SKM-1 (cell line): ENCODE results near the gene DNAJC1.

ENCODE experiments used
- DNase-seq: peaks from one replicate; lab custom pipeline; 2025; ENCODE audit not compliant: unreplicated experiment; lab: John Stamatoyannopoulos, UW

Gene DNAJC1

DNA sequence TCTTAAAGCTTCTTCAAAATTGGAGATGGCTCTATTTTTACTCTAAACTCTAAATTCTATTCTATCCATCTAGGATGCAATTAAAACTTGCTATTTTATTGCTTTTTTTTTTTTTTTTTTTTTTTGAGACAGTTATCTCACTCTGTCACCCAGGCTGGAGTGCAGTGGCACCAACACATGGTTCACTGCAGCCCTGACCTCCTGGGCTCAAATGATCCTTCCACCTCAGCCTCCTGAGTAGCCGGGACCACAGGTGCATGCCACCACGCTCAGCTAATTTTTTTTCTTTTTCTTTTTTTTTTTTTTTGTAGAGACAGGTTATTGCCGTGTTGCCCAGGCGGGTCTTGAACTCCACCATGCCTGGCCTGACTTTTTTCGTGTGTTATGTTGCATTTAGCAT lies 41.2 kb downstream of the DNAJC1 start:
- no peak for DNase-seq

DNA sequence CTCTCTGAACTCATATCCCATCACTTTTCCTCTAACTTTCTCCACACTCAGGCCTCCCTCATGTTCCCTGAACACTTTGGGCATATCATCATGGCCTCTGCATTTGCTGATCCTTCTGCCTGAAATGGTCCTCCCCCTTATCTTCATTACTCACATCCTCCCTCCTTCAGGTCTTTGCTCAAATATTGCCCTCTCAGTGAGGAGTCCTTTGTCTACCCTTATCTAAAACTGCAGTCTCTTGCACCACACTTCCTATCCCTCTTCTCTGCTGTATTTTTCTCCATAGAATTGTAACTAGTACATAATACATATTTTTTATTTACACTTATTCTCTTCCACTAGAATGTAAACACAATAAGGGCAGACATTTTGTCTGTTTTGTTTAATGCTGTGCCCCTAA lies 41.7 kb downstream of the DNAJC1 start:
- DNase-seq = no peak

DNA sequence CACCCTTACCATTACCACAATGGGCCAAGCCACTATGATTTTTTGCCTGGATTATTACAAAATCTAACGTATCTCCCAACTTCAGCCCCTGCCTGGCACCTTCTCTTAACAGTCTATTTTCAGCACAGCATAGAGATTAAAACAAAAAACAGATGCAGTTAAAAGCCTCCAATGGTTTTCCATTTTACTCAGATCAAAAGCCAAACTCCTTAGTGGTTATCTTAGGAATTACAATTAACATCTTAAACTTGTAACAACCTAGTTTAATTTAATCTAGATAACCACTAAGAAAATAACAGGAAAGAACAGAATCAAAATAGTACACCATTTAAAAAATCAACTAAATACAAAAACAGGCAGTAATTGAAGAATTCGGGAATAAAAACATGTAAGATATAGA lies 43.5 kb downstream of the DNAJC1 start:
- no peak for DNase-seq

DNA sequence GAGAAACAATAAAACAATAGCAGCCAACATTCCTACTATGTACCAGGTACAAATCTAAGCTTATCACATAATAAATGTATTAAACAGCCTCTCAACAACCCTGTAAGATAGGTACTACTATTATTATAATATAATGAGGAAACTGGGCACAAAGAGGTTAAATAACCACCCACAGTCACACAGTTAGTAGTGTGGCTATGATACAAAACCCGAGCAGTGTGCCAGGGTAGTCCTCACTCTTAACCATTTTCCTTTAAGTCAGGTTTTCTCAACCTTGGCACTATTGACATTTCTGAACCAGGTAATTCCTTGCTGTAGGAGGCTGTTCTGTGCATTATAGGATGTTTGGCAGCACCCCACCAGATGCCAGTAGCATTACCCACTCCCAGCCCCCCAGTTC lies 48.8 kb downstream of the DNAJC1 start:
- no peak for DNase-seq

DNA sequence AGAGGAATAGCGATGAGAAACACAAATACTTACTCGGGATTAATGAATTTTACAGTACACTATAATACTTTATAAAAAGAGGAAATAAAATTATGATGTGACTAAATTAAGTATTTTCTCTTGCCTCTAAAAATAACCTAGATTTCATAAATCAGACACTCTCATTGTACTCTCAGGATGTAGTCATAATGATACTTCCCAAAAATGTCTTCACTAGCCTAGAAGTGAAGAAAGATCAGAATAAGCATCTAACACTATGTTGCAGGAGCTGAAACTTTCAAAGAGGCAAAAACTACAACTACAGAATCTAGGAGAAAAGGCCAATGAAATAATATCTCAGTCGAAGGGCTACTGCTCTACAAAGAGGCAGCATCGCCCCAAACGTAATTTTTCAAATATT lies 49.4 kb downstream of the DNAJC1 start:
- DNase-seq = no peak

DNA sequence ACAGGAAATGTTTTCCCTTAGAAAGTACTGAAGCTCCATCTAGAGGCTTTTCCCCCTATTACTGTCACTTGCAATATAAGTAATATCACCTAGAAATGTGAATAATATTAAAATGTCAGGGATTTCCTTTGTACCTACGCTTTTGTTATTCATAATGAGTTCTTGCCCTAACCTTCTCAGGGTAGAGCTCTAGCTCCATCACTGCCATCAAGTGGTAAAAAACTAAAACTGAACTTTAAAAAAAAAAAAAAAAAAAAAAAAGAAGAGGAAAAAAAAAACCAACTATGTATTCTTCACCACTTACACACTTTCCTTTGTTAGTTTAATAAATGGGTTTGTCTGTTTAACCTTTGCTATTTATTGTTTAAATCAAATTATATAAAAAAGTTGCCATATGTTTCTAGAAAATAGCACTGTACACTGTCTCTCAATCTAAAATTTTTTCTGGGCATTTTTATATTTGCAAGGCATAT lies 49.9 kb downstream of the DNAJC1 start:
- DNase-seq = no peak

DNA sequence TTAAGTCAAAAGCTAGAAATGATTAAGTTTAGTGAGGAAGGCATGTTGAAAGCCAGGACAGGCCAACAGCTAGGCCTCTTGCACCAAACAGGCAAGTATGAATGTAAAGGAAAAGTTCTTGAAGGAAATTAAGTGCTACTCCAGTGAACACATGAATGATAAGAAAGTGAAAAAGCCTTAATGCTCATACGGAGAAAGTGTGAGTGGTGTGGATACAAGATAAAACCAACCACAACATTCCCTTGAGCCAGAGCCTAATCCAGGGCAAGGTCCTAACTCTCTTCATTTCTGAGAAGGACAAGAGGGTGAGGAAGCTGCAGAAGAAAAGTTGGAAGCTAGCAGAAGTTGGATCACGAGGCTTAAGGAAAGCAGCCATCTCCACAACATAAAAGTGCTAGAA lies 53.0 kb downstream of the DNAJC1 start:
- DNase-seq = no peak

DNA sequence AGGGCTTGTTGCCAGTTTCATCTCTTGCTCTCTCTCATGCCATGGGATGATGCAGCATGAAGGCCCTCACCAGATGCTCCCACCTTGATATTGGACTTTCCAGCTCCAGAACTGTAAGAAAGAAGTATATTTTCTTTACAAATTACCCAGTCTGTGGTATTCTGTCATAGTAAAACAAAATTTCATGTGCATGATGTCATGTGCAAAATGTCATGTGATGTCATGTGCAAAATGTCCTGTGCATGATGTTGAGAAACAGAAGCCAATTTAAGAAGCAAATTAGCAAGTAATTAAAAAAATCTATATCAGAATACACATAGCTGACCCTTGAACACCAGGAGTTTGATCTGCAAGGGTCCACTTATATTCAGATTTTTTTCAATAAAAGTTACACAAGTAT lies 56.6 kb downstream of the DNAJC1 start:
- DNase-seq = no peak

DNA sequence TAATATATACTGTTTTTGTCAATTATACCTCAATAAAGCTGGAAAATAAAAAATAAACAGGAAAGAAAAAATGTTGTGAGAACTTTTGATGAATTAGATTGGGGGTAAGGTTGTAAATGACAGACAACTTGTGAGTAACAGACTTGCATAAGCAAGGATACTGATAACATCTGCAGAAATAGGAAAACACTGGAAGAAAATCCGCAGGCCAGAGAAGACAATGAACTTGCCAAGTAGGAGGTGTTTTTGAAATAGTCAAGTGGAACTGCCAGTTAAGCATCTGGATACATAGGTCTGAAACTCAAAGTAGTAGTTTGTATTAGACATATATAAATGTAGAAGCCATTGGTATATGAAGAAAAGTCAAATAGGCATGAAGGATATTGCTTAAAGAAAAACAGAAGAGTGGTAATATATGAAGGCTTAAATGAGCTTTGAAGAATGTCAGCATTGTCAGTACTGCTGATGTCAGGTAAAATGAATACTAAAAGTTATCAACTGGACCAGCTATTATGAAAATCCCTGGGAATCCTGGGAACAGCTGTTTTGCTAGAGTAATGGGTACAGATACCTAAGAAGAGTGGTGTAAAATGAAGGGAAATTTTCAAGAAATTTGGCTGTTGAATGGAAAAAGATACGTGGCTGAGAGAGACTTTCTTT lies 58.7 kb downstream of the DNAJC1 start:
- no peak for DNase-seq

DNA sequence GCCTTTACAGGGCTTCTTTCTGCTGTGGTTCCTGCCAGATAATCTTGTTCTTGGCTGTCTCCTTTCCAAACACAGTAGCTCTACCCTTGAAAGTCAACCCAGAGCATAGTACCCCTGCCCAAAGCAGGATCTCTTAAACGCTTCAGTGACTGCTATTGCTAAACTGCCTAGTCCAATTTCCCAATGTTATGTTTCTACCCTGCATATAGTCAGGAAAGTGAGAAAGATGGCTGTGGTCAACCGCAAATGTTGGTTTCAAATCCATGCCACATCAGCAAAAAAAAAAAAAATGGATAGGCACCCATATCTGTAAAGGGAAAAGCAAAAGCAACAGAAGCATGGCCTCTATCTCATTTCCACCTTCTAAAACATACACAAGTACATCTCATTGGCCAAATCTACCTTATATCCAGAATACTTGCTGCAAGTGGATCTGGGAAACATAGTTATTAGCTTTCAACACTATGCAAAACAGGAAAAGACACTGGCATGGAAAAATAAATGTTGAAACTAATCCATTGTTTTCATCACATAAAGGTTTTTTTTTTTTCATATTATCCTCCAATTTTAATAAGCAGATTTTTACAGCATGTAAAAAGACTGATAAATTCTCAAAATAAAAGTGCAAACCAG lies 59.8 kb downstream of the DNAJC1 start:
- no peak for DNase-seq

DNA sequence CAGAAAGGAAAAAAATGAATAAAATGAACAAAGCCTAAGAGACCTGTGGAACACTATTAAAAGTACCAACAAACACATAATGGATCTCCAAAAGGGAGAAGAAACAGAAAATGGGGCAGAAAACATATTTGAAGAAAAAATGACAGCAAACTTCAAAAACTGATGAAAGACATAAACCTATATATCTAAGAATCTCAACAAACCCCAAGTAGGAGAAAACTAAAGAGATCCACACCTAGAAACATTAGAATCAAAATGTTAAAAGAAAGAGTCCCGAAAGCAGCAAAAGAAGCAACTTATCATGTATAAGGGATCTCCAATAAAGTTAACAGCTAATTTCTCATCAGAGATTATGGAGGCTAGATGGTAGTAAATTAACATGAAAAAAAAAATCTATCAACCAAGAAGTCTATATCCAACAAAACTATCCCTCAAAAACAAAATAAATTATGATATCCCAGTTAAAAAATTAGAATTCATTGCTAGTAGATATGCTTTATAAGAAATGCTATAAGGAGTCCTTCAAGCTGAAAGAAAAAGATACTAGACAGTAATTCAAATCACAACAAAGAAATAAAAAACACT lies 68.0 kb downstream of the DNAJC1 start:
- DNase-seq = no peak

DNA sequence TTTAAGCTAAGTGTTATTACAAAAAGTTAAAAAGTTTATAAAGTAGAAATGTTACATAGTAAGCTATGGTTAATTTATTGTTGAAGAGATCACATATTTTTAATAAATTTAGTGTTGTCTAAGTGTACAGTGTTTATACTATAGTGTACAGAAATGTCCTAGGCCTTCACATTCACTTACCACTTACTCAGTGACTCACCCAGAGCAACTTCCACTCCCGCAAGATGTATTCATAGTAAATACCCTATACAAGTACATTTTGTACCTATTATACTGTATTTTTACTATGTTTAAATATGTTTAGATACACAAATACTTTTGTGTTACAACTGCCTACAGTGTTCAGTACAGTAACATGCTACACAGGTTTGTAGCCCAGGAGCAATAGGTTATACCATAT lies 69.2 kb downstream of the DNAJC1 start:
- DNase-seq = no peak

DNA sequence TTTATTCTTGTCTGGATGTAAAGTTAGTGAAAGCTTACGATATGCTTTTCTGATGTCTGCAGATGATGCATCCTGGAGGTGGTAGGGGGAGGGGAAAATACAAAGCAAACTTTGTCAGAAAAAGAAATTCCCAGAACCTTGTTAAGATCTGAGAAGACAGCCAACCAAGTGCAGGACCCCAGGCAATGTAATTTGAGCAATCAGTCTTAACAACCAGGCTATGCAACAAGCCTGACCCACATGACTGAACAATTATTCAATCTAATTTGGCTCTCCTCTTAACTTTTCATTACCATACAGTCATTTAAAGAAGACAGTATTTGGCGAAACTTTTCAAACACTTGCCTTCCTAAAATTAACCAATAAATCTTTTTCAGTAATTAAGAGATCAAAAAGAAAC lies 74.5 kb downstream of the DNAJC1 start:
- DNase-seq = no peak

DNA sequence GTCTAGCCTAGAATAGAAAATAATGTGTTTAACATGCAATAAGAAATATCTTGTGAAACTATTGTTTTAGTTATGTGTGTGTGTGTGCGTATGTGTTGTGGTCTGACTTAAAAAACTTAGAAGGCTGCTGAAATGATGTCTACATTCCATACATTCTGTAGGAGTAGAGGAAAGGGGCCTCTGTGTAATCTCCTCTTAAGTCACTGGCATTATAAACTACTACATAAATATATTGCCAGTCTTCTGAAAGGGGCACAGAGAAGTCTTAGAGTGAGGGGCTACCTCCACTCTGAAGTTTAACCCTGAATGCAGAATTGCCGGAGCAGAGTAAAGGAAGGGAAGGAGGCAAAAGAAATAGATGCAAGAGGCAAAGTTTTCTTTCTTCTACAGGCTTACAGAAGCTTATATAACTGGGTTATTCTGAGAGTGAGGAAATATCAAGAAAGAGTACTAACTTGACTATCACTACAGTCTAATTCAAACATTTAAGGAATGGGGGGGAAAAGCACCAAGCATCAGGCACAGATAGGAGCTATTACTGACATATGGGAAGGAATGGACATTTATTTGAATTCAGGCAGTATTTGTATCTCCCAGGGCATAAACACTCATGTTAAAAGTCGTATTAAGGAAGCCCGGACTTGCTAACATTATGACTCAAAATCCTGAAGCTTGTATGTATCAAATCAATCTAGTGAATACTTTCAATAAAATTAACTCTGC lies 75.7 kb downstream of the DNAJC1 start:
- DNase-seq = no peak

DNA sequence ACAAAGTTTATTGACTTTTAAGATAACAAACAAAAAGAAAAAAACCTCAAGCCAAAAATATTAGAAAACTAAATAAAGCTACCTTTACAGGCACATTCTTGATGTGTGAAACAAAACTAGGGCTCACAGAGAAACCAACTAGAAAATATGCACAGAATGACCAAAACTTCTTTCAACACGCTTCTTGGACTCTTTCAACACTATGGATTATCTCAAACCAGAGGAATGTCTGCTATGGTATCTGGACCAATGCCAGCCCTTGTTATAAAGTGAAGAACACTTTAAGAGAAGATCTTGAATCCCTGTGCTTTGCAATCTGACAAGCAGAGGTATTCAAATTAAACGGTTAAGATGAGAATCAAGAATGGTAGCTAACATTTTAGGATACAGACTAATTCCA lies 76.6 kb downstream of the DNAJC1 start:
- no peak for DNase-seq

DNA sequence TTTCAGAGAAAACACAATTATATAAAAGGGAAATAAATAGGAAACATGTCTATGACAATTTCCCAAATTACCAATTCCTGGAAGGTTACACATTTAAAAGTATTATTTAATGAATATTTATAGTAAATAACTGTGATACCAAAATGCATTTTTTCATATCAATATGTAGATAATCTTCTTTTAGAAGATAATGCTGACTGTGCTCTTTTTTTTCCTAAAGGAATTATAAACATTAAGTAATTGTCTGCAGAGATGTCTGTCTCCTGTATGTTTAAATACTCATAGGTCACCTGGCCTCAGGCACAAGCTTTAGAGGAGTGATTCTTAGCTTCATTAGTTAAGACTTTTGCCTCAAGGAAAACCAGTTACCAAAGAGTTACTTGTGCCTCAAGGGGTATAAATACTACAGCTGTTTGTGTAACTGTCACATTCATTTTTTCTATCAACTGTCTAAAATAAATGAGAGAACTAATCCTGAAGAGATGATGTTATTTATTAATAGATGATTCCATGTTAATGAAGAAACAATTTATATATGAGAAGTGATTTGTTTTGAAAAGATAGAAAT lies 77.1 kb downstream of the DNAJC1 start:
- DNase-seq = no peak

DNA sequence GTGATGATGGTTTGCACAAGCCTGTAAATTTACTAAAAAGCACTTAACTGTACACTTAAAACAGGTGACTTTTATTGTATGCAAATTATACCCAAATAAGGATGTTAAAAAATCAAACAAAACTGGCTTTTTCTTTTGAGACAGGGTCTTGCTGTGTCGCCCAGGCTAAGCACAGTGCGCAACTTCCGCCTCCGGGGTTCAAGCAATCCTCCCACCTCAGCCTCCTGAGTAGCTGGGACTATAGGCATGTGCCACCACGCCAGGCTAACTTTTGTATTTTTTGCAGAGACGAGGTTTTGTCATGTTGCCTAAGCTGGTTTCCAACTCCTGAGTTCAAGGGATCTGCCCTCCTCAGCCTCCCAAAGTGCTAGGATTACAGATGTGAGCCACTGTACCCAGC lies 77.7 kb downstream of the DNAJC1 start:
- DNase-seq = no peak

DNA sequence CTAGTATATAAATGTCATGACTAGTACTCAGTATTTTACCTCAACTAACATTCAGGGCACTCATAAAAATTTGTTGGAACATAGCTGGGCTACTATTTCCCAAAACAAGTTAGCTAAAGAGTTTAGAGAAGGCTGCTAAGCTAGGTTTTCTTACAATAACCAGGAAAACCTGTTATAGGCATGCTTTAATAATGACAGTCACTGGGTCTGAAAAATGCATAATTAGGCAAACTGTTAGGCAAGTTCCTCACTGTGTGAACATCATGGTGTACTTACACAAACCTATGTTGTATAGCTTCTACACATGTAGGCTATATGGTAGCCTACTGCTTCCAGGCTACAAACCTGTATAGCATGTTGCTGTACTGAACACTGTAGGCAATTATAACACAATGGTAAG lies 79.0 kb downstream of the DNAJC1 start:
- DNase-seq = no peak

DNA sequence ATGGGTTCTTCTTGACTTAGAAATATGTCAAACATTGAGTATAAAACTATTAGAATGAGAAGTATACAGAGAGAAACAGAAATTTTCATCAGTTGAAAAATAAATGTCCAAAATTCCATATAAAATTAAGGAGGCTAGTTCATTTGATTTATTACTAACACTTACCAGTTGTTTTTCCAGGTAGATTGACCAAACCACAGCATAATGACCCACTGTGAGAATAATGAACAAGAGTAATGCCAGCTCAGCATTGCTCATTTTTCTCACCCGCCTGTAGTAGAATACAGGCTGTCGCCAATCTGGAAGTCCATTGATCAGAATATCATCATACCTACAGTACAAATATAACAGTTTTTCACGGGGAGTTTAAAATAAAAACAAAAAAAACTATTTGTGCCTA lies 82.9 kb downstream of the DNAJC1 start:
- DNase-seq = no peak

DNA sequence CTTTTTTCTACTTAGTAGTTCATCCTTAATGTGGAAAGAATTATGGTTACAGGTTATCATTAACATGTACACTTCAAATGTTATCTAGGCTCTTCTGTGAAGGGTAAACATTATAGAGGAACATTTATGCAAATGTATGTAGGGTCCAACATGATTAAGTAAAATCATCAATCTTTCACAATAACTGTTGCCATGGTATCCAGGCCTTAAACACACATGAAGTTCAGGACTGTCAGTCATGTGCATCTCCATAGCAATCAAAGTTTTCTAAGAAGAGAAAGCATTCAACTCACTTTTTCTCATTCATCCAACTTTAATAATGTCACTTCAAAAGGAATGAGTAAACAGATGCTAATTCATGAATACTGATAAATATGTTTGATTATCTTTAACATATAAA lies 83.6 kb downstream of the DNAJC1 start:
- DNase-seq = no peak

DNA sequence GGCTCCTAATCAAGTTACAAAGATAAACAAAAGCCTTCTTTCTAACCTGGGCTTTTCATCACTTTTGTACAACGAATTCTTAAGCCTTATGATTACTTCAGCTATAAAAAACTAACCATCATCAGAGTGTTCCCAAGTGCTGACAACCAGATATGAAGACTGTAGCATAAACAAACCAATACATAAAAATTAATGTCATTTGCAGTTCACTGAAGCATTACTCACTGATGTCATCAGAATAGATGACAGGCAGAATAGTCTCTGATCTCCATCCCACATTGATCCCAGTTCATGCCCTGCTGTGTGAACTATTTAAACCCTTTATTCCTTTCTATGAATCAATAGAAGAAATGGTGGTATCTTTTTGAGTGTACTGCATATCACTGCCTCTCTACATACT lies 84.4 kb downstream of the DNAJC1 start:
- no peak for DNase-seq

DNA sequence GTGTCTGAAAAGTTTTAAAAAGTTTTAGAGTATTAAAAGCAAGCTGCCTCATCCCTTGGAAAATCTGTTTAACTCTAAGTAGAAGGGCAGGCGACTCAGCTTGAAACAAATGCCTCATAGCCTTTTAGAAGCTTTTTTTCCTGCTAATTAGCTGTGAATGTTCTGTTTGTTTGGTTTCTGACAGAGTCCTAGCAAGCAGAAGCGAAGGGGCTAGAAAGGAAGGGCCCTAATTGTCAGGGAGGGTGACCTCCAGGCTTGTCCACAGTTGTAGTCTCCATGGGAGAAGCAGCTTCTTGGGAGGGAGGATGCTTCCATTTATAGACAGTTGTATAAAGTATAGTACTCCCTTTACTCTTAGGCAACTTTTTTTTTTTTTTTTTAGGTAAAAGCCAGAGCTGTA lies 90.9 kb downstream of the DNAJC1 start:
- DNase-seq = no peak
